ENCODE data around the gene KRT33B.

Gene KRT33B

DNA sequence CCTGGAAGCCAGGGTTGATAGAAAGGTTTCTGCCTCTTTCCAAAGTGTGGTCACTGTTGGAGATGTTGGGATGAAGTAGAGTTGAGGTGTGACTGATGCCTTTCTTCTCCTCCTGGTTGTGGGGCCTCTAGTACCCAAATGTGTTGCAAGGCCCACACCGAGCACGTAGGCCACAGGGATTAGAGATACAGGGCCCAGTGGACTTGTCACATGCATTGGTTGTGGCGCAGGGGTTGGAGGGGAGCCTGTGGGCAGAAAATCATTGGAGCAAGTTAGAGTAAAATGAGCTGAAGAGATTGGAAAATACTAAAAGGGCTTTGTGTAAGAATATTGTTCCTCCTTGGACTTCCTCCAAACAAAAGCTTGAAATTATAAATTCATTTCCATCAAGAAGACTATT, 23.6 kb downstream of the KRT33B start:
- no peak for DNase-seq (ENCODE audit: low read depth)

- DNase-seq (ENCODE audit: low read depth) = no peak
Observed at GRCh38 chr17:41343029-41343428, 26.6 kb downstream of the KRT33B start.

DNA sequence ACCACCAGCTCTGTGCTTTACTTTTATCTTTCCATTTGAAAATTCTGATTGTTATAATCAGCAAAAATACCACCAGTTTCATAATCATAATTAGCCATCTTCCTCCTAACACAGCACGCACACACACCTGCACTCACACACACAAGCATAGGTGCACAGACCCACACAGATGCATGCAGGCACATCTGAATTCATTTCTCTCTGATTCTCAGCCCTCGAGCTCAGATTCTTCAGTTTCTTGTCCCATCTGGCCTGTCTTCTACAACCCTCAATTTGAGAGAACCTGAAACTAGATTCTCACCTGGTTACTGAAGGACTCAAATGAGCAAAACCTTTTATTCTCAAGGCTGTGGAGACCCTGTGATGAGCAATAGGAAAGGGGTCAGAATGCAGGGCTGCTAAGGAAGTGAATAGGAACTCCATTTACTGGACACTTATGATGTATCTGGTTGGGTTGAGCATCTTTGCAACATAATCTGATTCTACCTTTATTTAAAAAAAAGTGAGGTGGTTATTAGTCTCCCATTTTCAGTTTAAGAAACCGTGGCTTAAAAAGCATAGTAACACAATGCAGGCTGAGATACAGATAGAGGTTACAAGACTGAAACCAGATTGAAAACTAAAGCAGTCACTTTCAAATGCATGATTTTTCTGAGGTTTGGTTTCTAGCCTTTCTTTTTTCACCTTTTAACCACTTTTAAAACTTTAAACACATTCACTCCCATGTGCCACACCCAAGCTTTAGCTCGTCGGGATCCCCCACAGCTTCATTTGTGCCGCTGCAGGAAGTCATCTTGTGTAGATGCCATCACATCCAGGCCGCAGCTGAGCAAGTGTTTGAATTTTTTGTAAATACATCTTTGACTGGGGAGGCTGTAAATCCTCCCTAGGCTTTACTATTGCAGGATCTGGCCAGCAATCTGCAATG, 28.4 kb downstream of the KRT33B start:
- no peak for DNase-seq (ENCODE audit: low read depth)

GRCh38 chr17:41340494-41340893, 29.1 kb downstream of the KRT33B start:
- no peak for DNase-seq (ENCODE audit: low read depth)

GRCh38 chr17:41339571-41340172, 29.9 kb downstream of the KRT33B start:
- no peak for DNase-seq (ENCODE audit: low read depth)

- DNase-seq (ENCODE audit: low read depth) = peak; percentile 48
Observed at GRCh38 chr17:41338961-41339485, 30.6 kb downstream of the KRT33B start.

DNA sequence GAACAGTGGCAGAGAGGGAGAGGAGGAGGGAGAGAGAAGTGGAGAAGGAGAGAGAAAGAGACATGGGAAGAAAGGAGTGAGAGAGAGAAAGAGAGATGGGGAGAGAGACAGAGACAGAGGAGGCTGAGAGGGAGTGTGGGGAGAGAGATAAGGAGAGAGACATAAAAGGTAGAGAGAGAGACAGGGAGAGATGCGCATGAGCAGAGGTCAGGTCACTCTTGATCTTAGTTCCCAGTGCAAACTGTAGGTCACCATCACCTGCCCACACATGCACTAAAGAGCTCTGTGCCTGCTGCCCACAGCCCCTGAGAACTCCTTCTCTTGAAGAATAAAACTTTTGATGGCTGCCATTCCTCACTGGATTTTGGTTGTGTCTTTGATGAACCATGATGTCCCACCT, 33.9 kb downstream of the KRT33B start:
- DNase-seq (ENCODE audit: low read depth) = no peak

- no peak for DNase-seq (ENCODE audit: low read depth)
Observed at GRCh38 chr17:41334385-41335305, 35.0 kb downstream of the KRT33B start.

GRCh38 chr17:41333836-41334235, 35.8 kb downstream of the KRT33B start:
- no peak for DNase-seq (ENCODE audit: low read depth)

- DNase-seq (ENCODE audit: low read depth) = no peak
Observed at GRCh38 chr17:41333098-41333497, 36.5 kb downstream of the KRT33B start.

- no peak for DNase-seq (ENCODE audit: low read depth)
Observed at GRCh38 chr17:41332239-41332638, 37.4 kb downstream of the KRT33B start.

GRCh38 chr17:41331606-41332005, 38.0 kb downstream of the KRT33B start:
- no peak for DNase-seq (ENCODE audit: low read depth)

- peak; percentile 18 for DNase-seq (ENCODE audit: low read depth)
Observed at GRCh38 chr17:41329279-41329948, 40.2 kb downstream of the KRT33B start.

- no peak for DNase-seq (ENCODE audit: low read depth)
Observed at GRCh38 chr17:41328207-41328606, 41.4 kb downstream of the KRT33B start.

DNA sequence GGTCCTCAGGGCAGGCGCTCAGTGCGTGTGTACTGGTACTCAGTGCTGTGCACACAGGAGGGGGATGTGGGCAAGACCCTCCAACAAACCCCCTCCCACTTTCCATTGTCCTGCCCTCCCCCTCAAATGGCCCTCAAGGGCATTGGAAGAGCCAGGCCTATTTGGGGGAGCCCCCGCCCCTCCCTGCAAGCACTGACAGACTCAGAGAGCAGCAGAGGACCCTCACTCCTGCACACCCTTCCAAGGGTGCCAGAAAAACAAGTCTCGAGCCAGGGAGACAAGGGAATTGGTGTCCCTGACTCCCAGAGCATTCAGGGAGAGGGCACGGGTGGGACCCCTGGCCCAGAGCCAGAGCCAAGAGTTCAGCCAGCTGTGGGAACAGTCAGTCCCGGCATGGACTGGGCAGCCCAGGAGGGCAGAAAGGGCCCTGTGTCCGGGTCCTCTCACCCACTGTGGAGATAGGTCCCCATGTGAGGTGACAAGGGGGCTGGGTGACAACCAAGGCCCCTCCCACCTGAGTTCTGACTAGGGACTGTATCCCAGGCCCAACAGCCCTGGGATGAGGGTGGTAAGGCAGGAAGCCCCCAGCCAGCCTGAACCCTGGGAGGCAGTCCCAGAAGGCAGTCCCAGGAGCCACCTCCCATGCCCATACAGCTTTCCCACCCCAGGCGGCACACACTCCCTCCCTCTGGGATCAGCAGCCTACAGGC, 42.0 kb downstream of the KRT33B start:
- no peak for DNase-seq (ENCODE audit: low read depth)

- no peak for DNase-seq (ENCODE audit: low read depth)
Observed at GRCh38 chr17:41326173-41327145, 43.2 kb downstream of the KRT33B start.

- no peak for DNase-seq (ENCODE audit: low read depth)
Observed at GRCh38 chr17:41325611-41326010, 44.0 kb downstream of the KRT33B start.

DNA sequence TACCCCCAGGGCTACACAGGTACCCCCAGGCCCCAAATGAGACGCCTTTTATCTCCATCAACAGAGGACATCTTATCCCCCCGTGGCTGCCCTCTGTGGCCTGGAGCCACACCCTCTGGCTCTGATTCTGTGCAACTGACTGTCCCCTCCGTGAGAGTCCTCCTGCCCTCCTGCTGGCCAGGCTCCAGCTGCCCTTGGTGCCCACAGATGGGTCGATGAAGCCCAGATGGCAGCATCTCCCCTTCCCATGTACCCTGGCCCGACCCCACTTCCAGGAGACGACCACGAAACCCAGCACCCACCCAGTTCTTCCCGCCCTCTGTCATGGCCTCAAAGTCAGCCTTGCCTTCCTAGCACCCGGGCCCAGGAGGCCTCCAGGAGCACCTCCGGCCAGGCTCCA, 44.5 kb downstream of the KRT33B start:
- DNase-seq (ENCODE audit: low read depth) = no peak

DNA sequence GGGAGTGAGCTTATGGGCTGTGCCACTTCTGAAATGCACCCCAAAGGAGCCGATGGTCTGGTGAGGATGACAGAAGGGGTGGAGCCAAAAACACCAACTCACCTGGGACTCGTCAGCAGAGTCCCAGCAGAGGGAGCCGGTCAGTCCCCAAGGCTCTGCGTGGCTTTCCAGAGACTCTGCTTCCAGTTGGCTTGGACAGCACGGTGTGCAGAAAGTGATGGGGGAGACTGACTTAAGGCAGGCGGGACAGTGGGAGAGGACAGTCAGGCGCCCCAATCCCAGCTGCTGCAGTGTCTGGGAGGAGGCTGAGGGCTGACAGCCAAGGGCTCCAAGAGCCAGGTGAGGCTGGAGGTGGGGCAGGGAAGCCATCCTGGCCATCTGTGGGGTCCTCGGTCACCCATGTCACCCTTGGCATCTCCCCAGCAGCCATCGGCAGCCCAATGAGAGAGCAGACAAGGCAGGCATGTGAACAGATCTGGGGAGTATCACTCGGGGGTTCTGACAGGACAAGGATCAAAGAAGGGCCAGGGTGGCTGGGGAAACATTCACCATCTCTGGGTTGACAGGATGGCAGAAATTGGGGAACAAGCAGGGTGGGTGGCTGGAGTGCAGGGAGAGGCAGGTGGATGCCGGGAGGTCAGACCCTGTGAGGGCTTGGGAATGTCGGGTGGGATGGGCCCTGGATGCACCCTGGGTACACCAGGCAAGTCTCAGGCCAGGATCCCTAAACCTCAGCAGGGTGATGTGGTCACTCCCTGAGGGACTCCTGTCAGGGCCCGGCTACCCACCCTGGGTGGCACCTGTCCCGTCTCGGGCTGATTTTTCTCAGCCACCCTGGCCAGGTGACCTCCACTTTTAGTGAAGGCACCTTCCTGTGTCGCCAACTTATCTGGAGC, 45.2 kb downstream of the KRT33B start:
- DNase-seq (ENCODE audit: low read depth) = no peak

Data from GM04503 (cell line).